Measurements from ENCODE around the gene DNAL4. TPM values are rescaled to one million over a fixed set of nuclear protein-coding genes. Genes with fewer than 3 reads are reported as not detected.

Gene DNAL4
- total and polyA plus RNA-seq, 2 donors (not counting 3 experiments of a cell fraction or from before 2014, with no cell fraction given): 12.9 to 22.7 TPM

- CTCF ChIA-PET: interaction anchor here (1.0 to 14.8 kb wide), 2 partner anchors 31 to 72 kb away, joined by 4 to 198 read pairs; no protein-coding TSS in a partner anchor
Observed at GRCh38 chr22:38839686-38840085, 45.7 kb upstream of the DNAL4 start.

More at GRCh38 chr22:38839686-38840085, 45.7 kb upstream of the DNAL4 start:
- TF ChIP-seq FOS (IDR thresholded peaks at IDR 0.05; ENCODE audit: borderline replicate concordance, insufficient read depth, low read length): no peak
- TF ChIP-seq GATA2 (IDR thresholded peaks at IDR 0.05; ENCODE audit: insufficient read depth, insufficient read length, low read depth, low read length): no peak
- no peak for TF ChIP-seq CTCF (IDR thresholded peaks at IDR 0.05; ENCODE audit: extremely low read depth in 1 of 2, insufficient read depth in 1 of 2, low read depth in 1 of 2, low read length in 2 of 2)
- no peak for TF ChIP-seq MAX (IDR thresholded peaks at IDR 0.05; ENCODE audit: insufficient read depth, insufficient read length)
- TF ChIP-seq EZH2 (IDR thresholded peaks at IDR 0.05; ENCODE audit: borderline replicate concordance, low read depth, low read length, severe bottlenecking): no peak
- no peak for TF ChIP-seq POLR2A (IDR thresholded peaks at IDR 0.05; ENCODE audit: low read depth, low read length)
- TF ChIP-seq POLR2AphosphoS5 (IDR thresholded peaks at IDR 0.05; ENCODE audit: insufficient read depth, low read depth, low read length): no peak
- no peak for TF ChIP-seq MYC (IDR thresholded peaks at IDR 0.05; ENCODE audit: low read depth, low read length)
- TF ChIP-seq JUN (IDR thresholded peaks at IDR 0.05; ENCODE audit: borderline replicate concordance, insufficient read depth, insufficient read length, low read depth): no peak
- intact Hi-C loops (cut with micrococcal nuclease) (no loop called here), dilution Hi-C loops (cut with MboI; ENCODE audit: extremely low pct_ligation_motif_present, low sequenced_read_pairs) (no loop called here)
- no peak overlapping the region for H3K4me2 ChIP-seq (ENCODE audit: insufficient read depth, low read length)
- no peaks in the 10 kb centered on the region for H4K20me1 ChIP-seq (replicated peaks; ENCODE audit: control insufficient read depth, extremely low read depth, insufficient read depth, low read length)
- no peak overlapping the region for H3K9ac ChIP-seq (replicated peaks; ENCODE audit: extremely low read depth, insufficient read depth, low read length)
- no TSS peak for BruUV-seq (replicated peaks)
- POLR2A ChIA-PET: no interaction called here
- H3K9me3 ChIP-seq (replicated peaks; ENCODE audit: control insufficient read depth, insufficient read depth, low read length): no peaks in the 10 kb centered on the region
- H3K36me3 ChIP-seq (ENCODE audit: control insufficient read depth in 2 of 2, extremely low read depth in 1 of 2, insufficient read depth in 2 of 2, low read length in 2 of 2): no peaks in the 10 kb centered on the region
- no peak overlapping the region for H2AFZ ChIP-seq (ENCODE audit: low read depth, low read length)
- peaks cover 3% of the 10 kb centered on the region for H3K4me1 ChIP-seq (ENCODE audit: control insufficient read depth, extremely low read depth, insufficient read depth, low read length)
- DNase-seq (ENCODE audit: low read depth, low spot score) (no peak), FAIRE-seq (no peak)
- H3K27me3 ChIP-seq (ENCODE audit: control insufficient read depth in 2 of 2, insufficient read depth in 2 of 2, low read length in 2 of 2): peaks cover 13 to 19% of the 10 kb centered on the region in 2 experiments
- no peaks in the 10 kb centered on the region for H3K79me2 ChIP-seq (ENCODE audit: control insufficient read depth, insufficient read depth, low read length)
- H3K4me3 ChIP-seq (replicated peaks in 1 of 3; ENCODE audit: insufficient read depth in 1 of 3, low read depth in 1 of 3, low read length in 3 of 3): no peak overlapping the region
- no peak overlapping the region for H3K27ac ChIP-seq (ENCODE audit: insufficient read depth, low read depth, low read length)
- no peaks in the 10 kb centered on the region for H3K9me1 ChIP-seq (replicated peaks; ENCODE audit: control insufficient read depth, extremely low read depth, insufficient read depth, low read length)
